GM12878 (cell line): ENCODE data around the gene MACROD2. TPM values are rescaled to one million over a fixed set of nuclear protein-coding genes. Genes with fewer than 3 reads are reported as not detected.

ENCODE experiments used
- ATAC-seq: fragments of 200-7000 bp; cut with Tn5 transposase; 3 replicates; pipeline ENCODE4 v1.9.1; 2020; ENCODE audit warnings: mild to moderate bottlenecking, moderate library complexity
- BruUV-seq: library from RNA; stranded (reverse); fragments of 400-500 nt; replicated peaks from 2 replicates; lab custom pipeline; 2021; lab: Mats Ljungman, UMichigan
- CTCF ChIA-PET: fragments of 300-600 bp; sonication (Branson Sonifier 250); formaldehyde crosslinking; extraction: SDS; loops from one replicate; lab custom pipeline; 2021; ENCODE audit warnings: inconsistent platforms; lab: Yijun Ruan, JAX
- POLR2A ChIA-PET: fragments of 350-600 bp; formaldehyde crosslinking; extraction: SDS; loops from one replicate; lab custom pipeline; 2021; ENCODE audit warnings: inconsistent platforms; lab: Charles Lee
- RAD21 ChIA-PET: fragments of 300-600 bp; sonication (Branson Sonifier 250); formaldehyde crosslinking; loops from one replicate; lab custom pipeline; 2023; ENCODE audit warnings: antibody characterized with exemption; ENCODE audit not compliant: unreplicated experiment; lab: Charles Lee
- SMC1A ChIA-PET: fragments of 300-600 bp; sonication (Branson Sonifier 250); formaldehyde crosslinking; loops from one replicate; lab custom pipeline; 2023; ENCODE audit not compliant: unreplicated experiment, uncharacterized antibody; lab: Charles Lee
- DNase-seq: peaks from one replicate; pipeline ENCODE4 v3.0.0-alpha.2; 2011; ENCODE audit warnings: low read depth, low spot score
- FAIRE-seq: peaks from 3 replicates; lab custom pipeline; 2011; peaks lifted over from hg19 to GRCh38; lab: Jason Lieb, UNC
- H2AFZ ChIP-seq: 2 replicates; pipeline ENCODE4 v1.6.0; 2011; ENCODE audit warnings: low read depth, low read length, control low read depth; ENCODE audit not compliant: control insufficient read depth
- H3K27ac ChIP-seq: 2 replicates; pipeline ENCODE4 v1.5.1; 2011; ENCODE audit warnings: control low read depth; ENCODE audit not compliant: control insufficient read depth, insufficient read depth
- H3K27me3 ChIP-seq, 2 experiments: replicated peaks in 1 of 2; 2 replicates each; pipeline versions ENCODE4 v1.6.0 to v1.6.1; 2011; ENCODE audit warnings: low read length in 1 of 2; ENCODE audit not compliant: control insufficient read depth in 2 of 2, insufficient read depth in 2 of 2
- H3K36me3 ChIP-seq, 2 experiments: 2 replicates each; pipeline ENCODE4 v1.5.1; 2011; ENCODE audit warnings: low read length in 1 of 2; ENCODE audit not compliant: control insufficient read depth in 2 of 2, insufficient read depth in 2 of 2
- H3K4me1 ChIP-seq: 2 replicates; pipeline ENCODE4 v1.6.1; 2011; ENCODE audit warnings: mild to moderate bottlenecking, low read length, moderate library complexity, mixed read lengths; ENCODE audit not compliant: control insufficient read depth, insufficient read depth
- H3K4me2 ChIP-seq: 2 replicates; pipeline ENCODE4 v1.6.0; 2011; ENCODE audit warnings: control low read depth; ENCODE audit not compliant: control insufficient read depth, insufficient read depth
- H3K4me3 ChIP-seq: fragments of 200-600 bp; sonication (generic); 2 replicates; pipeline ENCODE4 v1.5.1; 2016
- H3K79me2 ChIP-seq: 2 replicates; pipeline ENCODE4 v1.6.0; 2011; ENCODE audit warnings: low read length; ENCODE audit not compliant: control insufficient read depth, insufficient read depth
- H3K9ac ChIP-seq: 2 replicates; pipeline ENCODE4 v1.8.0; 2011; ENCODE audit warnings: low read length, control low read depth, mixed read lengths; ENCODE audit not compliant: control insufficient read depth, insufficient read depth
- H3K9me3 ChIP-seq: replicated peaks from 3 replicates; pipeline ENCODE4 v1.5.1; 2011; ENCODE audit warnings: mild to moderate bottlenecking, low read length; ENCODE audit not compliant: control insufficient read depth, insufficient read depth
- H4K20me1 ChIP-seq: 2 replicates; pipeline ENCODE4 v1.6.0; 2011; ENCODE audit not compliant: control insufficient read depth, insufficient read depth
- BCL11A ChIP-seq: IDR thresholded peaks from 2 replicates; pipeline ENCODE4 v1.6.1; 2011; ENCODE audit warnings: low read depth, low read length
- BHLHE40 ChIP-seq, 2 experiments: fragments of 450-650 bp in 1 of 2; IDR thresholded peaks; 2 replicates each; pipeline ENCODE4 v1.6.1; 2011 to 2017; ENCODE audit warnings: low read depth in 2 of 2, borderline replicate concordance in 1 of 2, improper control_type of control experiment in 1 of 2, low read length in 1 of 2, mild to moderate bottlenecking in 1 of 2
- DPF2 ChIP-seq: fragments of 450-650 bp; IDR thresholded peaks from 2 replicates; pipeline ENCODE4 v1.6.1; 2017; ENCODE audit warnings: mild to moderate bottlenecking
- GATAD2B ChIP-seq: fragments of 450-650 bp; conservative IDR thresholded peaks from 2 replicates; pipeline ENCODE4 v1.6.1; 2017; ENCODE audit warnings: low read depth, mild to moderate bottlenecking, moderate library complexity
- IKZF2 ChIP-seq, 2 experiments: fragments of 450-650 bp; IDR thresholded peaks; 2 replicates each; pipeline ENCODE4 v1.6.1; 2017; ENCODE audit warnings: mild to moderate bottlenecking in 2 of 2, moderate library complexity in 2 of 2
- MTA2 ChIP-seq: fragments of 450-650 bp; IDR thresholded peaks from 2 replicates; pipeline ENCODE4 v1.6.1; 2016; ENCODE audit warnings: low read depth, mild to moderate bottlenecking, moderate library complexity
- NBN ChIP-seq: fragments of 450-650 bp; IDR thresholded peaks from 2 replicates; pipeline ENCODE4 v1.6.1; 2016
- NR2F1 ChIP-seq: fragments of 450-650 bp; conservative IDR thresholded peaks from 2 replicates; pipeline ENCODE4 v1.6.1; 2017; ENCODE audit warnings: mild to moderate bottlenecking
- RAD51 ChIP-seq: fragments of 450-650 bp; IDR thresholded peaks from 2 replicates; pipeline ENCODE4 v1.6.1; 2016; ENCODE audit warnings: moderate library complexity, mild to moderate bottlenecking, inconsistent platforms
- SP1 ChIP-seq: IDR thresholded peaks from one replicate; pipeline ENCODE4 v1.6.1; 2011; ENCODE audit warnings: low read depth, low read length
- SPI1 ChIP-seq: IDR thresholded peaks from 2 replicates; pipeline ENCODE4 v1.6.1; 2011; ENCODE audit warnings: low read depth, mild to moderate bottlenecking, low read length, moderate library complexity, borderline replicate concordance; ENCODE audit not compliant: insufficient read depth
- SRF ChIP-seq, 2 experiments: IDR thresholded peaks; 2 replicates each; pipeline ENCODE4 v1.6.1; 2011; ENCODE audit warnings: low read depth in 2 of 2, low read length in 2 of 2, mild to moderate bottlenecking in 1 of 2, moderate library complexity in 1 of 2
- WGBS: methylation state at CpG from one replicate; pipeline ENCODE4 v1.1.6; 2016; ENCODE audit warnings: low lambda C conversion rate; ENCODE audit not compliant: insufficient replicate concordance, insufficient coverage; ENCODE audit errors: missing lambda C conversion rate; 5-methylcytosine and 5-hydroxymethylcytosine counted together
- in situ Hi-C: fragments of 300-500 bp; cut with MboI; formaldehyde crosslinking; loops from 9 replicates; pipeline ENCODE4 v1.14.3; 2018; ENCODE audit warnings: mixed read lengths
- intact Hi-C: fragments of 100-400 bp; cut with micrococcal nuclease; formaldehyde crosslinking; loops from one replicate; pipeline ENCODE4 v1.14.2; 2022; ENCODE audit not compliant: unreplicated experiment
- polyA plus RNA-seq, 11 experiments: library from polyadenylated mRNA; depleted of rRNA in 4 of 11; unstranded in 6 of 11; stranded (reverse) in 5 of 11; fragments of >200 nt; fragmentation: Nextera tagmentation in 4 of 11; fragmentation: Illumina TruSeq in 1 of 11; extraction: Ambion mirVana in 4 of 11; extraction: Trizol in 1 of 11; gene quantifications; 1 replicate in 1 of 11; 2 replicates in 10 of 11; pipeline versions ENCODE4 v1.2.1 to v1.2.3, GENCODE V29; 2011 to 2016; ENCODE audit warnings: inconsistent platforms in 2 of 11, missing spikeins in 2 of 11, low read depth in 1 of 11
- total RNA-seq, 4 experiments: library from RNA; depleted of rRNA in 3 of 4; stranded (reverse); fragments of >200 nt in 3 of 4; fragmentation: Illumina TruSeq in 1 of 4; extraction: Trizol in 1 of 4; gene quantifications; 2 replicates each; pipeline versions ENCODE4 v1.2.1 to v1.2.3, GENCODE V29; 2013 to 2021
- TF ChIP-seq, protein P1 (sequence below): fragments of 450-650 bp; IDR thresholded peaks from 2 replicates; pipeline ENCODE4 v1.6.1; 2017; ENCODE audit warnings: mild to moderate bottlenecking, low read depth, inconsistent platforms; ENCODE audit not compliant: poor library complexity, severe bottlenecking
- TF ChIP-seq, protein P2 (sequence below): fragments of 450-650 bp; IDR thresholded peaks from 2 replicates; pipeline ENCODE4 v1.6.1; 2017; ENCODE audit warnings: low read depth, mild to moderate bottlenecking, moderate library complexity
- TF ChIP-seq, protein P3 (sequence below): IDR thresholded peaks from 2 replicates; pipeline ENCODE4 v1.6.1; 2012; ENCODE audit warnings: low read depth, low read length, improper control_type of control experiment
- TF ChIP-seq, protein P4 (sequence below): fragments of 450-650 bp; formaldehyde crosslinking; IDR thresholded peaks from 2 replicates; pipeline ENCODE4 v1.5.0; 2022; ENCODE audit warnings: mild to moderate bottlenecking, missing genetic modification characterization

Gene MACROD2
- total and polyA plus RNA-seq, 10 of the 15 experiments (the other 5 are each of a cell fraction or from before 2014, with no cell fraction given) = 1.1 to 21.5 (median 2.2) TPM

DNA sequence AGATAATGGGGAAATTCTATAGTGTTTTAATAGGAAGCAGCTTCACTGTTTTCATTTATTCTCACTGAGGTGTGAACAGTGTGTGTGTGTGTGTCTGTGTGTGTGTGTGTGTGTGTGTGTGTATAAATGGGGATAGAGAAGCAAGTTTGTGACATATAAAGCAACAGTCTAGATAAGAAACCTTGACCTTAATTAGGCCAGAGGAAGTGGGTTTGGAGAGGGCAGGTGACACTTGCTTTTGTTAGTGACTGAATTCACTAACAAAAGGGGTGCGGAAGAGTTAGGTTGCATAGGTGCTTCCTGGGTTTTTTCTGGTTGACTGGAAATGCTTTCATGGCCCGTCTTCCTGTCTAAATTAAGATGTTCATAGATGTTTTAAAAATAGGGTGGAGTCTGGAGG is 857.8 kb downstream of the MACROD2 start:
- RAD21 ChIA-PET = no interaction called here
- H3K27ac ChIP-seq = peak overlapping the region; percentile 15; the same call in 1 of the 2 replicates
- WGBS = 0% methylated on average over 2 of the region's 2 CpGs
- no peaks in the 10 kb centered on the region for H3K79me2 ChIP-seq
- H2AFZ ChIP-seq = peak overlapping the region; percentile 37
- no peaks in the 10 kb centered on the region for H4K20me1 ChIP-seq
- peak; percentile 91 for FAIRE-seq
- SMC1A ChIA-PET = interaction anchor here (1.0 to 1.4 kb wide), 2 partner anchors 9 to 14 kb away, joined by 4 read pairs; no protein-coding TSS in a partner anchor
- no TSS peak for BruUV-seq
- in situ Hi-C loops (no loop called here), intact Hi-C loops (loop anchor here (1.0 kb wide), 1 partner anchor 23 kb away; no protein-coding TSS in a partner anchor)
- H3K4me1 ChIP-seq = peaks cover 7% of the 10 kb centered on the region
- peak; percentile 71 for DNase-seq
- no peak overlapping the region for H3K4me3 ChIP-seq
- H3K9me3 ChIP-seq = no peaks in the 10 kb centered on the region; the same call in 1 of the 3 replicates
- POLR2A ChIA-PET = no interaction called here
- H3K4me2 ChIP-seq = peak overlapping the region; percentile 39; the same call in 1 of the 2 replicates
- CTCF ChIA-PET = no interaction called here
- no peak overlapping the region for H3K9ac ChIP-seq
- ATAC-seq = peak; percentile 95
- no peaks in the 10 kb centered on the region for H3K36me3 ChIP-seq
- H3K27me3 ChIP-seq = no peaks in the 10 kb centered on the region
- peak; percentile 53 to 64 for TF ChIP-seq BHLHE40 (IDR thresholded peaks at IDR 0.05; ENCODE audit: borderline replicate concordance in 1 of 2, low read depth in 2 of 2, low read length in 1 of 2)
- TF ChIP-seq BCL11A = peak; percentile 74; the same call in 1 of the 2 replicates
- TF ChIP-seq IKZF2 (IDR thresholded peaks at IDR 0.05) = peak; percentile 65 to 76; a peak in 3 of 4 replicates
- TF ChIP-seq, protein P1, sequence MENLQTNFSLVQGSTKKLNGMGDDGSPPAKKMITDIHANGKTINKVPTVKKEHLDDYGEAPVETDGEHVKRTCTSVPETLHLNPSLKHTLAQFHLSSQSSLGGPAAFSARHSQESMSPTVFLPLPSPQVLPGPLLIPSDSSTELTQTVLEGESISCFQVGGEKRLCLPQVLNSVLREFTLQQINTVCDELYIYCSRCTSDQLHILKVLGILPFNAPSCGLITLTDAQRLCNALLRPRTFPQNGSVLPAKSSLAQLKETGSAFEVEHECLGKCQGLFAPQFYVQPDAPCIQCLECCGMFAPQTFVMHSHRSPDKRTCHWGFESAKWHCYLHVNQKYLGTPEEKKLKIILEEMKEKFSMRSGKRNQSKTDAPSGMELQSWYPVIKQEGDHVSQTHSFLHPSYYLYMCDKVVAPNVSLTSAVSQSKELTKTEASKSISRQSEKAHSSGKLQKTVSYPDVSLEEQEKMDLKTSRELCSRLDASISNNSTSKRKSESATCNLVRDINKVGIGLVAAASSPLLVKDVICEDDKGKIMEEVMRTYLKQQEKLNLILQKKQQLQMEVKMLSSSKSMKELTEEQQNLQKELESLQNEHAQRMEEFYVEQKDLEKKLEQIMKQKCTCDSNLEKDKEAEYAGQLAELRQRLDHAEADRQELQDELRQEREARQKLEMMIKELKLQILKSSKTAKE = no peak
- peak; percentile 43; the same call in 1 of the 2 replicates for TF ChIP-seq NBN
- TF ChIP-seq SPI1 = peak; percentile 67; the same call in 1 of the 2 replicates
- TF ChIP-seq, protein P2, sequence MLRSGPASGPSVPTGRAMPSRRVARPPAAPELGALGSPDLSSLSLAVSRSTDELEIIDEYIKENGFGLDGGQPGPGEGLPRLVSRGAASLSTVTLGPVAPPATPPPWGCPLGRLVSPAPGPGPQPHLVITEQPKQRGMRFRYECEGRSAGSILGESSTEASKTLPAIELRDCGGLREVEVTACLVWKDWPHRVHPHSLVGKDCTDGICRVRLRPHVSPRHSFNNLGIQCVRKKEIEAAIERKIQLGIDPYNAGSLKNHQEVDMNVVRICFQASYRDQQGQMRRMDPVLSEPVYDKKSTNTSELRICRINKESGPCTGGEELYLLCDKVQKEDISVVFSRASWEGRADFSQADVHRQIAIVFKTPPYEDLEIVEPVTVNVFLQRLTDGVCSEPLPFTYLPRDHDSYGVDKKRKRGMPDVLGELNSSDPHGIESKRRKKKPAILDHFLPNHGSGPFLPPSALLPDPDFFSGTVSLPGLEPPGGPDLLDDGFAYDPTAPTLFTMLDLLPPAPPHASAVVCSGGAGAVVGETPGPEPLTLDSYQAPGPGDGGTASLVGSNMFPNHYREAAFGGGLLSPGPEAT = peak; percentile 61; the same call in 1 of the 2 replicates
- TF ChIP-seq SP1 = no peak
- 0 out of 2 replicates have a peak, but pooled peaks have one; percentile 24 for TF ChIP-seq GATAD2B
- TF ChIP-seq MTA2 = peak; percentile 85
- TF ChIP-seq, protein P3, sequence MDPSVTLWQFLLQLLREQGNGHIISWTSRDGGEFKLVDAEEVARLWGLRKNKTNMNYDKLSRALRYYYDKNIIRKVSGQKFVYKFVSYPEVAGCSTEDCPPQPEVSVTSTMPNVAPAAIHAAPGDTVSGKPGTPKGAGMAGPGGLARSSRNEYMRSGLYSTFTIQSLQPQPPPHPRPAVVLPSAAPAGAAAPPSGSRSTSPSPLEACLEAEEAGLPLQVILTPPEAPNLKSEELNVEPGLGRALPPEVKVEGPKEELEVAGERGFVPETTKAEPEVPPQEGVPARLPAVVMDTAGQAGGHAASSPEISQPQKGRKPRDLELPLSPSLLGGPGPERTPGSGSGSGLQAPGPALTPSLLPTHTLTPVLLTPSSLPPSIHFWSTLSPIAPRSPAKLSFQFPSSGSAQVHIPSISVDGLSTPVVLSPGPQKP = no peak
- TF ChIP-seq RAD51 = 0 out of 2 replicates have a peak, but pooled peaks have one; percentile 24
- no peak; a peak in 1 of 4 replicates for TF ChIP-seq SRF (IDR thresholded peaks at IDR 0.05; ENCODE audit: low read depth in 2 of 2, low read length in 2 of 2)
- peak; percentile 86 for TF ChIP-seq NR2F1
- TF ChIP-seq, protein P4, sequence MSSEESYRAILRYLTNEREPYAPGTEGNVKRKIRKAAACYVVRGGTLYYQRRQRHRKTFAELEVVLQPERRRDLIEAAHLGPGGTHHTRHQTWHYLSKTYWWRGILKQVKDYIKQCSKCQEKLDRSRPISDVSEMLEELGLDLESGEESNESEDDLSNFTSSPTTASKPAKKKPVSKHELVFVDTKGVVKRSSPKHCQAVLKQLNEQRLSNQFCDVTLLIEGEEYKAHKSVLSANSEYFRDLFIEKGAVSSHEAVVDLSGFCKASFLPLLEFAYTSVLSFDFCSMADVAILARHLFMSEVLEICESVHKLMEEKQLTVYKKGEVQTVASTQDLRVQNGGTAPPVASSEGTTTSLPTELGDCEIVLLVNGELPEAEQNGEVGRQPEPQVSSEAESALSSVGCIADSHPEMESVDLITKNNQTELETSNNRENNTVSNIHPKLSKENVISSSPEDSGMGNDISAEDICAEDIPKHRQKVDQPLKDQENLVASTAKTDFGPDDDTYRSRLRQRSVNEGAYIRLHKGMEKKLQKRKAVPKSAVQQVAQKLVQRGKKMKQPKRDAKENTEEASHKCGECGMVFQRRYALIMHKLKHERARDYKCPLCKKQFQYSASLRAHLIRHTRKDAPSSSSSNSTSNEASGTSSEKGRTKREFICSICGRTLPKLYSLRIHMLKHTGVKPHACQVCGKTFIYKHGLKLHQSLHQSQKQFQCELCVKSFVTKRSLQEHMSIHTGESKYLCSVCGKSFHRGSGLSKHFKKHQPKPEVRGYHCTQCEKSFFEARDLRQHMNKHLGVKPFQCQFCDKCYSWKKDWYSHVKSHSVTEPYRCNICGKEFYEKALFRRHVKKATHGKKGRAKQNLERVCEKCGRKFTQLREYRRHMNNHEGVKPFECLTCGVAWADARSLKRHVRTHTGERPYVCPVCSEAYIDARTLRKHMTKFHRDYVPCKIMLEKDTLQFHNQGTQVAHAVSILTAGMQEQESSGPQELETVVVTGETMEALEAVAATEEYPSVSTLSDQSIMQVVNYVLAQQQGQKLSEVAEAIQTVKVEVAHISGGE = no peak
- 0 out of 2 replicates have a peak, but pooled peaks have one; percentile 31 for TF ChIP-seq DPF2
